Gastrocnemius medialis (tissue), 4 donors: Measurements from ENCODE around the gene SHC3. TPM values are rescaled to one million over a fixed set of nuclear protein-coding genes. Genes with fewer than 3 reads are reported as not detected.

Experiments
- ATAC-seq, 2 donors: fragments of 150-250 bp; one replicate each; pipeline ENCODE4 v1.9.1; 2016
- DNase-seq, 2 donors: peaks; one replicate each; pipeline ENCODE4 v3.0.0-alpha.2; 2019
- H3K27ac ChIP-seq, 4 donors: fragments of 200-600 bp; sonication (generic); 1 replicate in 1 of 4; 2 replicates in 3 of 4; pipeline ENCODE4 v1.5.1; 2016 to 2018; ENCODE audit warnings: mild to moderate bottlenecking in 2 of 4, moderate library complexity in 1 of 4
- H3K27me3 ChIP-seq, 3 donors: fragments of 200-600 bp; sonication (generic) in 2 of 3; 1 replicate in 1 of 3; 2 replicates in 2 of 3; pipeline versions ENCODE4 v1.5.1 to v1.6.0; 2016 to 2019; ENCODE audit warnings: mild to moderate bottlenecking in 1 of 3, moderate library complexity in 1 of 3
- H3K36me3 ChIP-seq, 2 donors: fragments of 200-600 bp; sonication (generic) in 1 of 2; one replicate each; pipeline ENCODE4 v1.5.1; 2017 to 2018
- H3K4me1 ChIP-seq, 2 donors: fragments of 200-600 bp; sonication (generic) in 1 of 2; one replicate each; pipeline ENCODE4 v1.5.1; 2016 to 2017; ENCODE audit warnings: mild to moderate bottlenecking in 2 of 2
- H3K4me3 ChIP-seq, 4 donors: fragments of 200-600 bp; sonication (generic) in 3 of 4; 1 replicate in 1 of 4; 2 replicates in 3 of 4; pipeline ENCODE4 v1.5.1; 2016 to 2019; ENCODE audit warnings: mild to moderate bottlenecking in 2 of 4
- H3K9me3 ChIP-seq, 3 donors: fragments of 200-600 bp; sonication (generic) in 2 of 3; 1 replicate in 1 of 3; 2 replicates in 2 of 3; pipeline ENCODE4 v1.5.1; 2016 to 2019
- POLR2A ChIP-seq, 2 donors: fragments of 450-650 bp; IDR thresholded peaks; one replicate each; pipeline ENCODE4 v1.6.1; 2017; ENCODE audit warnings: antibody characterized with exemption in 2 of 2, mild to moderate bottlenecking in 2 of 2, moderate library complexity in 2 of 2
- in situ Hi-C, 4 donors: fragments of 200-750 bp; cut with MboI; loops; one replicate each; pipeline versions ENCODE4 v1.15.0 to v1.8.0; 2017; ENCODE audit warnings: low sequenced_read_pairs in 4 of 4
- intact Hi-C: fragments of 100-400 bp; cut with DNase I; formaldehyde crosslinking; loops from one replicate; pipeline ENCODE4 v1.15.1; 2023; ENCODE audit warnings: low total_unique reads
- total RNA-seq, 4 donors: library from RNA; depleted of rRNA; stranded (reverse); fragments of >200 nt; gene quantifications; one replicate each; pipeline versions ENCODE4 v1.1.0 to v1.2.3, GENCODE V29; 2016
- TF ChIP-seq, protein P1 (sequence below), 5 experiments: fragments of 450-650 bp in 3 of 5; fragments of 200-600 bp in 2 of 5; sonication (generic) in 2 of 5; IDR thresholded peaks in 4 of 5; conservative IDR thresholded peaks in 1 of 5; 1 replicate in 4 of 5; 2 replicates in 1 of 5; pipeline ENCODE4 v1.5.1; 2016 to 2019; ENCODE audit warnings: antibody characterized with exemption in 5 of 5, mild to moderate bottlenecking in 3 of 5, moderate library complexity in 3 of 5

SHC3 gene
- total RNA-seq, 4 donors from 2014 or later = 0.09 to 0.29 (median 0.15) TPM; not detected in 1

- TF ChIP-seq POLR2A (IDR thresholded peaks at IDR 0.05) = no peak
- TF ChIP-seq, protein P1, sequence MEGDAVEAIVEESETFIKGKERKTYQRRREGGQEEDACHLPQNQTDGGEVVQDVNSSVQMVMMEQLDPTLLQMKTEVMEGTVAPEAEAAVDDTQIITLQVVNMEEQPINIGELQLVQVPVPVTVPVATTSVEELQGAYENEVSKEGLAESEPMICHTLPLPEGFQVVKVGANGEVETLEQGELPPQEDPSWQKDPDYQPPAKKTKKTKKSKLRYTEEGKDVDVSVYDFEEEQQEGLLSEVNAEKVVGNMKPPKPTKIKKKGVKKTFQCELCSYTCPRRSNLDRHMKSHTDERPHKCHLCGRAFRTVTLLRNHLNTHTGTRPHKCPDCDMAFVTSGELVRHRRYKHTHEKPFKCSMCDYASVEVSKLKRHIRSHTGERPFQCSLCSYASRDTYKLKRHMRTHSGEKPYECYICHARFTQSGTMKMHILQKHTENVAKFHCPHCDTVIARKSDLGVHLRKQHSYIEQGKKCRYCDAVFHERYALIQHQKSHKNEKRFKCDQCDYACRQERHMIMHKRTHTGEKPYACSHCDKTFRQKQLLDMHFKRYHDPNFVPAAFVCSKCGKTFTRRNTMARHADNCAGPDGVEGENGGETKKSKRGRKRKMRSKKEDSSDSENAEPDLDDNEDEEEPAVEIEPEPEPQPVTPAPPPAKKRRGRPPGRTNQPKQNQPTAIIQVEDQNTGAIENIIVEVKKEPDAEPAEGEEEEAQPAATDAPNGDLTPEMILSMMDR (IDR thresholded peaks at IDR 0.05 in 4 of 5, conservative IDR thresholded peaks at IDR 0.05 in 1 of 5) = no peak
- no peaks in the 10 kb centered on the region for H3K27me3 ChIP-seq
- no peak for ATAC-seq
- in situ Hi-C loops (loop anchor here in 1 of 4 donors (25.0 kb wide), 1 partner anchor 241 kb away; no protein-coding TSS in a partner anchor), intact Hi-C loops (no loop called here)
- no peaks in the 10 kb centered on the region for H3K36me3 ChIP-seq
- no peak overlapping the region for H3K27ac ChIP-seq
- no peak overlapping the region for H3K4me3 ChIP-seq
- no peak for DNase-seq
- no peaks in the 10 kb centered on the region for H3K9me3 ChIP-seq
- H3K4me1 ChIP-seq = no peaks in the 10 kb centered on the region
Observed at GRCh38 chr9:88978034-88978433, 200.6 kb downstream of the SHC3 start.

DNA sequence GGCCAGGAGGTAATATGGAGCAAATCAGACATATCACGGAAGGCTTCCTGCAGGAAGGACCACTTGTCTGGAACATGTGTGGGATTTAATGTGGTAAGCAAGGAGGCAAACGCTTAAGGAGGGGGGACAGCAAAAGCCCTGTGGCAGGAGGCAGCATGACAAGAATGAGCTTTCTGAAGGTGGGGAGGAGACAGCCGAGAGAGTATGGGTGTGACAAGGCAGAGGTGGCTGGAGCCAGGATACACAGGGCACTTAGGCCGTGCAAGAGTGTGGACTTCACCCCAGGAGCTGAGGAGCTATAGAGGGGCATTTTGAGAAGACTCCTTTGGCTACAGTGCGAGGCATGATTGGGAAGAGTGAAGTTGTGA lies 201.7 kb downstream of the SHC3 start:
- in situ Hi-C loops = loop anchor here in 1 of 4 donors (25.0 kb wide), 1 partner anchor 240 kb away; no protein-coding TSS in a partner anchor
- Histone ChIP-seq H3K27ac (no peak overlapping the region), H3K36me3 (no peaks in the 10 kb centered on the region), H3K27me3 (no peaks in the 10 kb centered on the region), H3K4me3 (no peak overlapping the region), H3K4me1 (no peaks in the 10 kb centered on the region), H3K9me3 (no peaks in the 10 kb centered on the region)
- DNase-seq (no peak), ATAC-seq (no peak)
- TF ChIP-seq, protein P1 (IDR thresholded peaks at IDR 0.05 in 4 of 5, conservative IDR thresholded peaks at IDR 0.05 in 1 of 5) = no peak
- no peak for TF ChIP-seq POLR2A (IDR thresholded peaks at IDR 0.05)
- intact Hi-C loops = no loop called here

DNA sequence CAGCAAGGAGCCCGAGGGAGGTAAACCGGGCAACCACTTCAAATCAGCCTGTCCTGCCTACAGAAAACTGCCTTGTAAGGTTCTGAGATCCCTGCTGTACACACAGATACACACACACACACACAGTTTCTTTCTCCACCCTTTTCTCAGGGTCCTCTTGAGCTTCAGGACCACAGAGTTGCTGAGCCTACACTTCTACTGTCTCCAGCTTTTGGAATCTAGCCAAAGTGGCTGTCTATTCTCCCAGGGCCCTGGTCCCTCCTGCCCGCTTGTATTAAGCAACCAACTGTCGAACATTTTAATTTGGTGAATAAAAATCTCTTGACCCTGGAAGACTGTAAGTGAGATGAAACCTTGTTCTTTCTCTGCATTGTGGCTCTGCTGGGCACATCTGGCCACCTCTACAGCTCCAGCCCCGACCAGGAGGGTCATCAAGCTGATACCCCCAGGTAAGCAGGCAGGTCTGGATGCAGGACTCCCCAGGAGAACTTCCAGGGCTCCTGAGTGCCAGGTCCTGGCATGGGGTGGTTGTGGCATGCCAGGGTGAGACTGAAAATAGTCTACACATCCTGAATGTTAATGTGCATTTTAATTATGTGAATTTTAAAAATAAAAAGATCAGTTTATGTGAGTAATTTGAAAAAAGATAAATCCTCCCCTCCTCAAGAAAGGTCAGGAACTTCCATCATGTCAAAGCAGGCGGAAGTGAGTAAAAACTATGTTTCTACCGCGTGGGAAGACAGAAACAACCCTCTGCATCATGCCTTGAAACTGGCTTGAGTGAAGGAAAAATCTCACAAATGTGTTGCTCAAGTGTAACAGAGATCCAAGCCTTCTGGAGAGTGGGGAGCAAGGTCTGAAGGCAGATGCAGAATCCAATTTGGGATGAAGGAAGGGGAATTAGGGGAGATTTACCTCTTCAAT lies 202.4 kb downstream of the SHC3 start:
- H3K9me3 ChIP-seq = no peaks in the 10 kb centered on the region
- no peaks in the 10 kb centered on the region for H3K4me1 ChIP-seq
- H3K4me3 ChIP-seq = no peak overlapping the region
- ATAC-seq = no peak
- in situ Hi-C loops (loop anchor here in 1 of 4 donors (25.0 kb wide), 1 partner anchor 239 kb away; no protein-coding TSS in a partner anchor), intact Hi-C loops (no loop called here)
- no peaks in the 10 kb centered on the region for H3K27me3 ChIP-seq
- no peaks in the 10 kb centered on the region for H3K36me3 ChIP-seq
- no peak overlapping the region for H3K27ac ChIP-seq
- TF ChIP-seq, protein P1 (IDR thresholded peaks at IDR 0.05 in 4 of 5, conservative IDR thresholded peaks at IDR 0.05 in 1 of 5) = no peak
- no peak for TF ChIP-seq POLR2A (IDR thresholded peaks at IDR 0.05)
- no peak for DNase-seq

GRCh38 chr9:88974641-88975040 lies 204.0 kb downstream of the SHC3 start:
- Histone ChIP-seq H3K4me1 (no peaks in the 10 kb centered on the region), H3K4me3 (no peak overlapping the region), H3K27me3 (no peaks in the 10 kb centered on the region), H3K27ac (no peak overlapping the region), H3K36me3 (no peaks in the 10 kb centered on the region), H3K9me3 (no peaks in the 10 kb centered on the region)
- no peak for ATAC-seq
- intact Hi-C loops = no loop called here
- in situ Hi-C loops = loop anchor here in 1 of 4 donors (25.0 kb wide), 1 partner anchor 237 kb away; no protein-coding TSS in a partner anchor
- no peak for TF ChIP-seq POLR2A (IDR thresholded peaks at IDR 0.05)
- TF ChIP-seq, protein P1 (IDR thresholded peaks at IDR 0.05 in 4 of 5, conservative IDR thresholded peaks at IDR 0.05 in 1 of 5) = no peak
- no peak for DNase-seq
